B cell (primary cell): Measurements from ENCODE around the gene MAPK10. TPM values are rescaled to one million over a fixed set of nuclear protein-coding genes. Genes with fewer than 3 reads are reported as not detected.

ENCODE experiments used
- ATAC-seq: fragments of 200-7000 bp; cut with Tn5 transposase; one replicate; pipeline ENCODE4 v1.10.0; 2021; ENCODE audit warnings: low read depth, mild to moderate bottlenecking, moderate number of reproducible peaks, moderate library complexity
- CTCF ChIA-PET: fragments of 350-600 bp; sonication (Branson Sonifier 250); formaldehyde crosslinking; loops from one replicate; lab custom pipeline; 2021; ENCODE audit warnings: antibody characterized with exemption, inconsistent platforms; lab: Charles Lee
- POLR2A ChIA-PET: fragments of 350-600 bp; sonication (Branson Sonifier 250); formaldehyde crosslinking; loops from one replicate; lab custom pipeline; 2021; ENCODE audit warnings: antibody characterized with exemption; lab: Charles Lee
- DNase-seq: peaks from one replicate; pipeline ENCODE4 v3.0.0; 2013
- H2AFZ ChIP-seq: 2 replicates; pipeline ENCODE4 v1.6.1; 2012; ENCODE audit warnings: mild to moderate bottlenecking, low read depth, low read length; ENCODE audit not compliant: insufficient read depth, poor library complexity, severe bottlenecking
- H3K27ac ChIP-seq, 2 donors: 1 replicate in 1 of 2; 2 replicates in 1 of 2; pipeline ENCODE4 v1.5.1; 2012 to 2013; ENCODE audit warnings: low read length in 2 of 2, mild to moderate bottlenecking in 2 of 2, moderate library complexity in 1 of 2
- H3K27me3 ChIP-seq, 4 experiments: fragments of 200-600 bp in 1 of 4; sonication (generic) in 1 of 4; replicated peaks in 1 of 4; 1 replicate in 2 of 4; 2 replicates in 2 of 4; pipeline versions ENCODE4 v1.6.1 to v1.7.0; 2013 to 2016; ENCODE audit warnings: low read length in 3 of 4, mild to moderate bottlenecking in 2 of 4, mixed read lengths in 1 of 4, moderate library complexity in 1 of 4; ENCODE audit not compliant: insufficient read depth in 4 of 4, control insufficient read depth in 3 of 4; ENCODE audit errors: control extremely low read depth in 1 of 4
- H3K36me3 ChIP-seq, 2 experiments: replicated peaks in 1 of 2; 1 replicate in 1 of 2; 2 replicates in 1 of 2; pipeline versions ENCODE4 v1.6.1 to v1.7.1; 2013; ENCODE audit warnings: low read length in 1 of 2; ENCODE audit not compliant: insufficient read depth in 2 of 2, control insufficient read depth in 1 of 2; ENCODE audit errors: control extremely low read depth in 1 of 2, extremely low read depth in 1 of 2
- H3K4me1 ChIP-seq, 2 donors: fragments of 200-600 bp in 1 of 2; sonication (generic) in 1 of 2; 1 replicate in 1 of 2; 2 replicates in 1 of 2; pipeline versions ENCODE4 v1.5.1 to v1.6.1; 2013 to 2017; ENCODE audit warnings: low read length in 2 of 2; ENCODE audit not compliant: control insufficient read depth in 2 of 2, insufficient read depth in 2 of 2
- H3K4me2 ChIP-seq: replicated peaks from 2 replicates; pipeline ENCODE3; 2012; ENCODE audit warnings: mild to moderate bottlenecking, low read depth, low read length; ENCODE audit not compliant: poor library complexity, severe bottlenecking
- H3K4me3 ChIP-seq, 5 experiments: fragments of 200-600 bp in 1 of 5; sonication (generic) in 1 of 5; 1 replicate in 3 of 5; 2 replicates in 2 of 5; pipeline versions ENCODE4 v1.5.1 to v1.7.0; 2011 to 2016; ENCODE audit warnings: low read length in 4 of 5, mild to moderate bottlenecking in 4 of 5, low read depth in 2 of 5, control low read depth in 1 of 5, moderate library complexity in 1 of 5; ENCODE audit not compliant: insufficient read depth in 1 of 5; ENCODE audit errors: control extremely low read depth in 1 of 5, extremely low read depth in 1 of 5
- H3K79me2 ChIP-seq: fragments of 200-600 bp; sonication (generic); one replicate; pipeline ENCODE4 v1.6.0; 2016; ENCODE audit warnings: low read length; ENCODE audit not compliant: control insufficient read depth, insufficient read depth
- H3K9ac ChIP-seq: fragments of 200-600 bp; sonication (generic); 2 replicates; pipeline ENCODE4 v1.6.1; 2017; ENCODE audit warnings: mild to moderate bottlenecking, low read length, moderate library complexity
- H3K9me3 ChIP-seq, 3 donors: one replicate each; pipeline versions ENCODE4 v1.6.1 to v1.7.1; 2013; ENCODE audit warnings: low read length in 2 of 3; ENCODE audit not compliant: control insufficient read depth in 2 of 3, insufficient read depth in 1 of 3; ENCODE audit errors: control extremely low read depth in 1 of 3
- H4K20me1 ChIP-seq: 2 replicates; pipeline ENCODE4 v1.6.0; 2012; ENCODE audit warnings: mild to moderate bottlenecking, low read length; ENCODE audit not compliant: insufficient read depth, control insufficient read depth, poor library complexity, severe bottlenecking
- H3K27ac Mint-ChIP-seq: one replicate; pipeline ENCODE4 v1.8.0; 2021; ENCODE audit warnings: mixed read lengths
- H3K27me3 Mint-ChIP-seq: one replicate; pipeline ENCODE4 v1.8.0; 2021; ENCODE audit warnings: mixed read lengths
- H3K4me1 Mint-ChIP-seq: one replicate; pipeline ENCODE4 v1.8.0; 2021; ENCODE audit warnings: mixed read lengths
- H3K4me3 Mint-ChIP-seq: one replicate; pipeline ENCODE4 v1.8.0; 2021; ENCODE audit warnings: mixed read lengths
- H3K9me3 Mint-ChIP-seq: one replicate; pipeline ENCODE4 v1.8.0; 2022; ENCODE audit warnings: mixed read lengths; ENCODE audit not compliant: insufficient read depth
- CTCF ChIP-seq: fragments of 200-600 bp; IDR thresholded peaks from one replicate; pipeline ENCODE4 v1.8.0; 2022; ENCODE audit warnings: antibody characterized with exemption, mild to moderate bottlenecking
- EZH2 ChIP-seq: IDR thresholded peaks from 2 replicates; pipeline ENCODE4 v1.6.1; 2012; ENCODE audit warnings: borderline replicate concordance, low read depth, mild to moderate bottlenecking, moderate library complexity, low read length; ENCODE audit not compliant: insufficient read depth, poor library complexity, severe bottlenecking
- WGBS: methylation state at CpG from one replicate; pipeline ENCODE4 v1.1.5; 2013; ENCODE audit warnings: missing lambda C conversion rate; ENCODE audit not compliant: insufficient coverage; 5-methylcytosine and 5-hydroxymethylcytosine counted together
- intact Hi-C: fragments of 100-400 bp; cut with micrococcal nuclease; formaldehyde crosslinking; loops from one replicate; pipeline ENCODE4 v1.10.0; 2022
- polyA plus RNA-seq: library from polyadenylated mRNA; depleted of rRNA; stranded (reverse); fragments of >200 nt; gene quantifications from 2 replicates; pipeline ENCODE4 v1.2.3, GENCODE V29; 2012
- total RNA-seq, 2 donors: library from RNA; stranded (reverse); fragments of 120-200 nt in 1 of 2; gene quantifications; 1 replicate in 1 of 2; 2 replicates in 1 of 2; pipeline versions ENCODE4 v1.2.3 to v1.2.4, GENCODE V29; 2013 to 2022

The MAPK10 gene
- total and polyA plus RNA-seq, 2 donors (not counting 1 experiment from before 2014, with no cell fraction given), result 0.03 to 3.1 TPM

DNA sequence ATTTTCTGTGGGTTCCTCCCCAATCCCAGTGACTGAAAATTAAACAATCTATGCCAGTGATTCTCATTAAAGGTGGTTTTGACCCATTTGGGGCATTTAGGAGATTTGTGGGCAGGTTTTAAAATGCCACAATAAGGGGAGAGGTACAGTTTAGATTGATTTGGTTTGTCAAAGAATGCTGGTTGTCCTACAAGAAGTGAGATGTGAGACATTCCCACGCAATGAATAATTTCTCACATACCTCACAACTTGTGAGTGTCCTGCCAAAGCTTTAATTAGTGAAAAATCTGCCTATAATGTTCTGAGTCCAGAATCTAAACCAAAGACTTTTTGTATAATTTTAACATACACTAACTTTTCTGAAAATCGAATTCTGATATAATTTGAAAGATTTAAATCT, 199.4 kb downstream of the MAPK10 start:
- no peaks in the 10 kb centered on the region for H3K9me3 Mint-ChIP-seq
- H3K36me3 ChIP-seq, result no peaks in the 10 kb centered on the region
- H3K4me2 ChIP-seq, result no peak overlapping the region
- no peaks in the 10 kb centered on the region for H4K20me1 ChIP-seq
- no peak overlapping the region for H2AFZ ChIP-seq
- H3K4me1 ChIP-seq, result no peaks in the 10 kb centered on the region
- no peak overlapping the region for H3K9ac ChIP-seq
- H3K4me1 Mint-ChIP-seq, result no peaks in the 10 kb centered on the region
- DNase-seq (no peak), ATAC-seq (no peak)
- ChIA-PET CTCF (interaction anchor here (1.0 kb wide), 1 partner anchor 14 kb away, joined by 3 read pairs; no protein-coding TSS in a partner anchor), POLR2A (no interaction called here)
- H3K27me3 ChIP-seq, result peaks cover 0 to 5% (median 0%) of the 10 kb centered on the region in 4 experiments
- no peak overlapping the region for H3K27ac Mint-ChIP-seq
- H3K27ac ChIP-seq, result no peak overlapping the region
- H3K4me3 Mint-ChIP-seq, result no peak overlapping the region
- no peaks in the 10 kb centered on the region for H3K79me2 ChIP-seq
- intact Hi-C loops, result no loop called here
- H3K4me3 ChIP-seq, result no peak overlapping the region
- TF ChIP-seq CTCF (no peak), EZH2 (no peak)
- no CpG with 5 or more reads among the region's 2 CpGs for WGBS
- H3K9me3 ChIP-seq, result no peaks in the 10 kb centered on the region
- H3K27me3 Mint-ChIP-seq, result no peaks in the 10 kb centered on the region

DNA sequence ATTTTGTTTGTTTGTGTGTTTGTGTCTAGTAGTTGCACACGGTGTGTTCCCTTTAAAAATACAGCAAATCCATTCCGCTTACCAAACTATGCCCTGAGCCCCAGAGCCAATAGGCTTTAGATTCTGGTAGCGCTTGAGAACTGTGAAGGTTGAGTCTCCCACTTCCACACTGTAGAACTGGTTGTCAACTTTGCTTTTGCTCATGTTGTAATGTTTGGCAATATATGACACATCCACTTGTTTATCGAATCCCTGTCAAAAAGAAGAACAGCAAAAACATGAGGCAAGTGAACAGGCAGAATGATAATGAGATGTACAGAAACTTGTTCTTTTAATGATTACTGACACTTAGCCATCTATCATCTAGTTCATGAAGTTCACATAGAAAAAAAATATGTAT, 200.6 kb downstream of the MAPK10 start:
- H3K36me3 ChIP-seq, result no peaks in the 10 kb centered on the region
- no peak overlapping the region for H3K4me3 ChIP-seq
- H4K20me1 ChIP-seq, result no peaks in the 10 kb centered on the region
- TF ChIP-seq EZH2 (no peak), CTCF (no peak)
- ChIA-PET CTCF (no interaction called here), POLR2A (no interaction called here)
- Mint-ChIP-seq H3K4me1 (no peaks in the 10 kb centered on the region), H3K4me3 (no peak overlapping the region), H3K27me3 (no peaks in the 10 kb centered on the region), H3K9me3 (no peaks in the 10 kb centered on the region), H3K27ac (no peak overlapping the region)
- no peaks in the 10 kb centered on the region for H3K27me3 ChIP-seq
- no peak overlapping the region for H3K27ac ChIP-seq
- no peak overlapping the region for H3K9ac ChIP-seq
- no peaks in the 10 kb centered on the region for H3K9me3 ChIP-seq
- intact Hi-C loops, result no loop called here
- no peak overlapping the region for H2AFZ ChIP-seq
- no peak for ATAC-seq
- no peak overlapping the region for H3K4me2 ChIP-seq
- WGBS, result no CpG with 5 or more reads among the region's 4 CpGs
- DNase-seq, result no peak
- no peaks in the 10 kb centered on the region for H3K4me1 ChIP-seq
- H3K79me2 ChIP-seq, result no peaks in the 10 kb centered on the region
